ENCODE results near the gene CRACDL.
"Not testable (repeated sequence)": the region's sequence is repeated elsewhere in the genome, so short reads cannot be mapped to it uniquely, and the experiment has no call there.

CRACDL gene

DNA sequence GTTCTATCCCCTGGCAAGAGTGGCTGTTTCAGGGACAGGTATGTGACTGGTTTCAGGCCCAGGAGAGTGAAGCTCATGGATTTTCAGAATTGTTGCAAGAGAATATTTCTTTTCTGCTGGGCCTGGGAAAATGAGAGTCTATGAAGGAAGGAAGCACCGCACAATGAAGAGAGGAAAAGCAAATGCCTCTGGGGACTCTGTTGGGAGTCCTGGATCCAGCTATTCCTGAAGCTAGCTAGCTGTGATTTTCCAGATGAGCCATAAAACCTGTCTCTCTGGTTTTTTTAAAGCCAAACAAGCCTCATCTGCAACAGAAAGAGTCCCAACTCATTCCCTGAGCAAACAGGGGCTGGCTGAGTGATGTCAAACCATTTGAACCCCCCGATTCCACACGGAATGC, 53.7 kb downstream of the CRACDL start:
- no peak for DNase-seq

DNA sequence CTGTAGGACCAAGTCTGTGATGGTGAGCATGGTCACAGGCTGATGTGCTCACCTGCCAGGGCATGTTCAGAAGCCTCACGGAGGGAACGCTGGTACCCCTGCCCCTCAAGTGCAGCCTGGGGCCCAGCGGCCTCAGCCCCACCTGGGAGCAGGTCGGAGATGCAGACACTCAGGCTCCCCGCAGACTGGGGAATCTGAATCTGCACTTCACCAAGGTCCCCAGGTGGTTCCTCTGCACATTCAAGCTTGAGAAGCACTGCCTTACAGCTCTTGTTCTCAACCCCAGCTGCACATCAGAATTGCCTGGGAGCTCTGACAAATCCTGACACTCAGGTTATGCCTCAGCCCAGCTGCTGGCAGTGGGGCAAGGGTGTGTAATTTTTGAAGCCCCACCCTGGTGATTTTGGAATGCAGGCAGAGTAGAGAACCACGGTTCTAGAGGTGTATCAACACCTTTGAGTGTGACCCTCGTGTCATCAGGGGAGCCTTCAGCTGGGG, 54.8 kb downstream of the CRACDL start:
- DNase-seq: no peak

- no peak for DNase-seq
Observed at GRCh38 chr2:98880266-98881152, 55.5 kb downstream of the CRACDL start.

- DNase-seq: not testable (repeated sequence)
Observed at GRCh38 chr2:98877658-98878057, 58.4 kb downstream of the CRACDL start.

DNA sequence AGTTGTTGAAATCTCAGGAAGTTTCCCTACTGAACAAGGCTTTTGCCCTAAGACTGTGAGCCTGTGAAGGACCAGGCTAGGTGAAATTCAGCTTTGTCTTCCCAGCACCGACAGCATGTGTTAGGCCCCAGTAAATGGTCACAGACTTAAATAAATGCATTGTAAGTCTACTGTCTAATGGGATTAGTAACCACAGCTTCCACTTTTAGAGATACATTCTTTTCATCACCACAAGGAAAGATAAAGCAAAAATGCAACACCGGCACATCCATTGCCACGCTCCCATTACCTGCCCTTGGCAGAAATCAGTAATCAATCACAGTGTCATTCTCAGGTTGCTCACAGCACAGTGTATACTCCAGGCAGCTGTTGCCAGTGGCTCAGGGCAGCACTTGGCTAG, 59.3 kb downstream of the CRACDL start:
- no peak for DNase-seq

DNA sequence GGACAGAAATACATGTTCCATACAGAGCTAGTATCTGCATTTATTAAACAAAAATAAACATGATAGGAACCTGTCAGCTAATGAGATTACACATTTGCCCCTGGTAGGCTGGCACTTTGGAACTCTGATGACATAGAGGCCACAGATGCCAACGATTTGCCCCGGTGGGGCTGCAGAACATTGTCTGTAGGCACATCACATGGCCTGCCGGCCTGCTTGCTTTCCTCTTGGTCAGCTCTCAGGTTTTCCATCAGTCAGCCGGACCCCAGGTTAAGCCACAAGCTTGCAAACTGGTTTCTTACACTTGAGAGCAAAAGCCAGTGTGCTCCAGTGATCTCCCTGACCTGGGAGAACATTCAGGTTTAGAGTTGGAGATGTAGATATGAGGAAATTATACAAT, 60.3 kb downstream of the CRACDL start:
- no peak for DNase-seq

- DNase-seq: no peak
Observed at GRCh38 chr2:98875081-98875728, 60.8 kb downstream of the CRACDL start.

DNA sequence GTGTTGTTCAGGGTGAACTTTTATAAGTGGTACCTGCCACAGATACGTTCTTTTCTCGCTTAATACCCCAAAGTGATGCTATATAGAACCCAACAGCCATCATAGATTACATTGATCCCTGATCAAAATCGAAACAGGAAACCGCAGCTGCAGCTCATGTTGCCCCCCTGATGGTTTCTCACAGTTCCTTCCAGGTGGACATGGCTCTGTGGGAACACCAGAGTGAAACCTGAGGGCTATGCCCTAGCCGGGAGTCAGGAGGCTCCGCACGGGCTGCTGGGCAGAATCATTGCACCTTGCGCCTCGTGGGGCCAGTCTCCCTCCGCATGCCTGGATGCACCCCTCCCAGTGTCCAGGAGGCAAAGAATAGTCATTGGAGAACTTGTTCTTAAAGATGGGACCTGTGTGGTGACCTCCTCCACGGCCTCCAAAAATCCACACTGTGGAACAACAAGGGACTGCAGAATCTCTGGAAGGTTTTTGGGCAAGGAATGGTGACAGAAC, 61.8 kb downstream of the CRACDL start:
- DNase-seq: no peak

DNA sequence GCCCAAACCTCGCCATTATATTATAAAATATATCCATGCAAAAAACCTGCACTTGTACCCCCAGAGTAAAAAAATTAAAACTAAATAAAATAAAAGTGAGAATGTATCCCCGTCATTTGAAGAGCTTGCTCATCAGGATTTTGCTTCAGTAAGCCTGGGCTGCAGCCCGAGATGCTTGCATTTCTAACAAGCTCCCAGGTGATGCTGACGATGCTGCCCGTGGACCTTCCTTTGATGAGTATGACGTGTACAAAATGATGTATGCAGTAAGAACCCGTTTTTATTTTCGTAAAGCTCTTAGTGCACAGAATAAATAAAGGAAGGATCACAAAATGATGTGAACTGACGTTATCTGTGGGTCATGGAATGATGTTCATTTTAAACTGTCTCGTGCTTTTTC, 63.5 kb downstream of the CRACDL start:
- no peak for DNase-seq

DNA sequence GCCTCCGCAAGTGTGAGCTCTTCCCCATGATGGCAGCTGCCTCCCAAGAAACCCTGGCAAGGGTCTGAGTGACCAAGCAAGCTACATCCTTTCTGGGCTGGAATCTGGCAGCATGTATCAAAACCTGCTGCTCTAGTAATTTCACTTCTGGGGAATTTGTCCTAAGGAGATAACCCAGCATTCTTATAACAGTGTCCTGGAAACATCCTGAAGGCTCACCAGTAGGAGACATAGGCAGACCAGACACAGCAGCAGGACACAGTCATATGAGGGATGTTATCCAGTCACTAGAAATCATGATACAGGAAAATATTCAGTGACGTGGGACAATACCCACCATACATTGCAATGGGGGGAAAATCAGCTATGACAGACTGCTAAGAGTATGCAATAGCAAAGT, 64.5 kb downstream of the CRACDL start:
- DNase-seq: no peak

DNA sequence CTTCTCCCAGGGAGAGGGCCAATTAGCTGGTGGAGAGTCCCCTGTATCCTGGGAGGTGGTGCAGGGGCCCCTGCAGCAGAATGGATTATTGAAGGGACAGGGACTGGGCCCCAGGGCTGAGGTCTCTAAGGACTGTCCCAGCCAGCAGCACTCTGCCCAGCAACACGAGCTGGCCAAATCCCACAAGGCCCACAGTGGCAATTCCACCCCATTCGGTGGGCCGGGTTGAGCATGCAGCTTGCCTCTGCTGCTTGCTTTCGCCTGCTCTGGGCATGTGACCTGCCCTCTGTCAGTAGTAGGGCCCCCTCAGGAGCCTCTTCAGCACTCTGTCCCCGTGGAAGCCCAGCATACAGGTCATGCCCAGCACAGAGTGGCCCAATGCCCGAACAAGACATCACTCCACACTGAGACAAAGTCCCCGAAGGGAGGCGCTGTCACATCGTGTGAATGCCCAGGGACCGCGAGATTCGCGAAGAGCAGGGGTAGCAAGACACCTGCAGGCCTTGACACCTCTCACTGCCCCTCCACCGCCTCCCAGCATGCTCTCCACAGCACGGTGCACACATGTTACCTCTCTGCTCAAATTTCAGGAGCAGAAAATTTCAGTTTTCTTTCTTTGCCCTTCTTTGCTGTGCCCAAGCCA, 65.4 kb downstream of the CRACDL start:
- no peak for DNase-seq

DNA sequence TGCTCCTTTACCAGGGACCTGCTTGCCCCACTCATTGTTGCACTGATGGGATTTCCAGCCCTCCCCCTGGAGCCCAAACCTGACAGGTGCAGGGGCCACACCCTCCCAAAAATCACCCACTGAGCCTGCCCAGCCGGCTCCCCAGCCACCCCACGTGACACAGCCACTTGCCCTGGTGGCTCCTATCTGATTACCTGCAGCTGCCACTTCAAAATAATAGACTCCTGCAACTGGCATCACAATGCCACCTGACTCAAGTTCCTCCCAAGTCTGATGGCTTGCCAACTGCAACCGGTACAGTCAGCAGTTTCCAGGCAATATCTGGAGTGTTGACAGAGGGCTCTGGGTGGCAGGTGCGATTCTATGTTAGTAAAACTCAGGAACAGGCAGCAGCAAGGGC, 66.2 kb downstream of the CRACDL start:
- no peak for DNase-seq

GRCh38 chr2:98869272-98869641, 66.8 kb downstream of the CRACDL start:
- no peak for DNase-seq

DNA sequence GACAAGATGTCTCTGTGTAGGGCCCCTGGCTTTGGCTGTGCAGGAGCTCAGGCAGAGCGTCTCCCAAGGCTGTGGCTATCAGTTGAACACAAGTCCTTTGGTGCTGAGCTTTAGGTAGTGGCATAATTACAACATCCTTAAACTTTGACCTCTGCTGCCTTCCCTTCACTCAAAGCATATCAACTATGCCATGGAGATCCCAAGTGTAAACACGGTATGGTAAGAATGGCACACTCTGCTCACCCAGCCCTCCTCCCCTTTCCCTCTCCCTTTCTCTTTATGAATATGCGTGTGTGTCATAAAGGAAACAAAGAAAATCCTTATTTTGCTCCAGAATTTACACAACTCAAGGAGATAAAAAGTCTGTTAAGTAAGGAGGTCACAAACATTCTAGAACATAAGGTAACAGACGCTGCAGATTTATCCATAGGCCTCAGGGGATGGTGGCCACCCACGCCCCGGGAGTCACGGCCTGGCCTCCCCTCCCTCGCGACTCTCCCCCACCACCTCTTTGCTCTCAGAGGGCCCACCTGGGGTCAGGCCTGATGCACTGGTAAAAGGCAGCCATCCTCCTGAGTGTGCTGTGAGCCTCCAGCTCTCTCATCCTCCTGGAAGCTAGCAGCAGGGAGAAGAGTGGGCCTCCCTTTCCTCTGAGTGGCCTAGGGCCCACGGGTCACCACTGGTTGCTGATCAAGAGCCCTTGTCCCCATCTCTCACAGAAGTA, 67.3 kb downstream of the CRACDL start:
- DNase-seq: no peak

DNA sequence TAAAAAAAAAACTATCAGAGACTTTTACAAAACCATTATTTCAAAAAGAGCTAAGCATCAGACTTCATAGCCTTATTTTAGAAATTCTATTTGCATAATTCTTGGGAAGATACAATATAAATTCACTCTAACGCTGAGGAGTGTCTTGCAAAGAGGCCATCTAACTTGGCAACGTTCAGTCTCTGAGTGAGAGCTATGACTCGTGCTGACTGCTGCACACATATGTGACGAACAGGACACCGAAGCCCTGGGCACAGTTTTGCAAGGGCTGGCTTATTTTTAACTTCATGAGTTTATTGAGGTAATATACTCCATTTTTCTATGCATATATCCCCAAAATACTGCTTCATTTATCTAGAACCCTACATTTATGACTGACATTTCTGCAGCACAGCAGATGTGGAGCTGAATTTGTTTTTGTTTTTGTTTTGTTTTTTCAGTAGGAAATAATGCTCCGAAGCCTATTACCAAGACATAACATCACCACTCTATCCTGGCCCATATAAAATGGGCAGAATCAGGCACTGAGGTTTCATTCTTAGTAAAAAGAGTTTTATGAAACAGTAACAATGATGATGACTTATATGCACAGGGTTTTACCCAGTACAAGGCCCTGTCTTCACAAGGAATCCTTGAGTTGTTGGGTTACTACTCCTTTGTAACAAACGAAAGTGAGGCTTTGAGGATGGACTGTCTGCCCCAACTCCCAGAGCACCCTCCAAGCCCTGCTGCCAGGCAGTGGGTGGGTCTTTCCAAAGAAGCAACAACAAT, 68.3 kb downstream of the CRACDL start:
- no peak for DNase-seq

GRCh38 chr2:98866033-98866432, 70.0 kb downstream of the CRACDL start:
- no peak for DNase-seq

DNA sequence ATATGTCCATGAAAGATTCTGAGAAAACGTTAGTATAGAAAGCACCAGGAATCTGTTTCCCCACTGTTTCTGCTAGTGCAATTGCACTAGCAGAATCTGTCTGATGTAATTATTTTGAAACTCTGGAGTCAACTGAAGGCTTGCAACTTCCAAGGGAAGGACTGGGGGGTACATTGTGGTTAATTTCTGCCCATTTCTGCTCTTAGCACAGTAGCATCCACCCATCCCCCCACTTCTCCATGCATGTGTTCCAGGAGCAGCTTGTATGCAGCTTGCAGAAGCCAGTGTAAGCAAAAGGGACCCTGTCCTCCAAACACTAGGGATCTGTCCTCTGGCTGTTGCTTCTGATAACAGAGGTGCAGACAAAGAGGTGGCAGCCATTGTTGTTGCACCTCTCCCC, 74.4 kb downstream of the CRACDL start:
- DNase-seq: no peak

DNA sequence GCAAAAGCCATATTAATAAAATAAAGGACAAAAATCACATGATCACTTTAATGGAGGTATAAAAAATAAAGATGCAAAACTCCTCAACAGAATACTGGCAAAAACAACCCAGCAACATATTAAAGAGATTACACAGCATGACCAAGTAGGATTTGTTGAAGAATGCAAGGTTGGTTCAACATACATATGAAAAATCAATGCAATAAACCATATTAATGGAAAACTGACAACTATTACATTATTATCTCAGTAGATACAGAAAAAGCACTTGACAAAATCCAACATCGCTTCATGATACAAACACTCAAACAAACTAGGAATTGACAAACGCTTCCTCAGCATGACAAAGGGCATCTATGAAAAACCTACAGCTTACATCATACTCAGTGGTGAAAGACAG, 76.7 kb downstream of the CRACDL start:
- DNase-seq: no peak

DNA sequence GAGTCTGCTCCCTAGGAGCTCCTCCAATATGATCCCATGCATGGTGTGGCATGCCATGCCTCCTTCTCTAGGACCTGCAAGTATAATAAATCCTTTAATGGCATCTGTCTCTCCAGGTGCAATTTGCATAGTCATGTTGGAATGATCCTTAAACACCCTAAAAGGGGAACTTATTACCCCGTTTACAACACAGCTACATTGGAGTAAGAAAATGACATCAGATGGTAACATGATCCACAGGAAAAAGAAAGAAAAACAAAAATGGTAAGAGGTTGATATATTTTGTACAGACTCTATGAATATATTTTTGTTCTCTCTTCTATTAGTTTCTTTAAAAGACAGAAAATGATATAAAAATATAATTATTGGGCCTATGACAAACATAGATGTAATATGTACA, 79.0 kb downstream of the CRACDL start:
- DNase-seq: no peak

- no peak for DNase-seq
Observed at GRCh38 chr2:98854682-98855081, 81.3 kb downstream of the CRACDL start.

- DNase-seq: no peak
Observed at GRCh38 chr2:98852932-98853331, 83.1 kb downstream of the CRACDL start.

DNA sequence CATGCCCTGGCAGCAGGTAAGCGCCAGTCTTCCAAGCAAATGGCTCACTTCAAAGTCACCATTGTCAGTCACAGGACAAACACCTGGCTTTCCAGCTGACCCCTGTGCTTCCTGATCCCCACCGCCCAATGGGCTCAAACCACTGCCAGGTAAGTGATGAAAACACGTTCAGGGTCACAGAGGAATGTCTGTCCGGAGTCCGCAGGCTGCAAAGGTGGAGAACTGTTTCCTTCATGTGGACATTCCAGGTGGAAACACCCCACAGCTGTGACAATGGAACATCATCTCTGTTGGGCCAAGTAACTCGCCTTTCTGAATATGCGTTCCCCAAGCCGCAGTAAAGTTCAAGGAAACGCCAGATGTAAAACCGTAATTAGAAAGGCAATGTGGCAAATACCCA, 86.0 kb downstream of the CRACDL start:
- no peak for DNase-seq

All from central memory CD4-positive, alpha-beta T cell (primary cell).